Activated CD8-positive, alpha-beta memory T cell treated with anti-CD3 and anti-CD28 coated beads, Interleukin-2, amount 50 U/mL, for 24 hours (primary cell): Measurements from ENCODE around the gene MAS1L.
"Not testable (repeated sequence)": the region's sequence is repeated elsewhere in the genome, so short reads cannot be mapped to it uniquely, and the experiment has no call there.

Experiments used
- DNase-seq: peaks from one replicate; pipeline ENCODE4 v3.0.0-alpha.2; 2020; ENCODE audit errors: extremely low read depth

MAS1L gene

GRCh38 chr6:29479560-29479959 lies 8.2 kb downstream of the MAS1L start:
- no peak for DNase-seq

- DNase-seq, result no peak
Observed at GRCh38 chr6:29478740-29479139, 9.0 kb downstream of the MAS1L start.

GRCh38 chr6:29477923-29478450 lies 9.8 kb downstream of the MAS1L start:
- DNase-seq, result no peak

- DNase-seq, result no peak
Observed at GRCh38 chr6:29474996-29475395, 12.8 kb downstream of the MAS1L start.

- no peak for DNase-seq
Observed at GRCh38 chr6:29466241-29466640, 21.5 kb downstream of the MAS1L start.

GRCh38 chr6:29465801-29466200 lies 22.0 kb downstream of the MAS1L start:
- no peak for DNase-seq

- DNase-seq, result no peak
Observed at GRCh38 chr6:29465279-29465678, 22.5 kb downstream of the MAS1L start.

- no peak for DNase-seq
Observed at GRCh38 chr6:29462022-29462421, 25.7 kb downstream of the MAS1L start.

GRCh38 chr6:29461021-29461814 lies 26.5 kb downstream of the MAS1L start:
- DNase-seq, result no peak

GRCh38 chr6:29456971-29457370 lies 30.8 kb downstream of the MAS1L start, which contains the start of the genes OR11A1 and OR2H1:
Gene OR11A1 (minus strand): TSS chr6:29457071. CDS start chr6:29427641, 29,430 bp downstream.
Gene OR2H1 (plus strand): TSS chr6:29457155. CDS start chr6:29461770, 4,615 bp downstream.
- no peak for DNase-seq

GRCh38 chr6:29451471-29452193 lies 36.1 kb downstream of the MAS1L start:
- DNase-seq, result no peak

- DNase-seq, result no peak
Observed at GRCh38 chr6:29447670-29448069, 40.1 kb downstream of the MAS1L start.

GRCh38 chr6:29444031-29444430 lies 43.7 kb downstream of the MAS1L start:
- DNase-seq, result not testable (repeated sequence)

GRCh38 chr6:29442719-29443118 lies 45.0 kb downstream of the MAS1L start:
- DNase-seq, result no peak

- DNase-seq, result no peak
Observed at GRCh38 chr6:29439006-29439405, 48.8 kb downstream of the MAS1L start, which contains the start of gene OR10C1. Gene OR10C1 (plus strand): TSS chr6:29439306. CDS start chr6:29440016, 710 bp downstream.

- DNase-seq, result not testable (repeated sequence)
Observed at GRCh38 chr6:29436730-29437129, 51.0 kb downstream of the MAS1L start.
